ENCODE results near the gene MYO1A. TPM values are rescaled to one million over a fixed set of nuclear protein-coding genes. Genes with fewer than 3 reads are reported as not detected.

MYO1A gene
- total and polyA plus RNA-seq, 10 of the 15 experiments (the other 5 are each of a cell fraction or from before 2014, with no cell fraction given) = 0.01 to 0.34 (median 0.15) TPM; not detected in 2

GRCh38 chr12:56998981-56999380 lies 50.9 kb downstream of the MYO1A start (continued):
- TF ChIP-seq NFYA (IDR thresholded peaks at IDR 0.05; ENCODE audit: borderline replicate concordance, low read depth, low read length) (no peak), REST (IDR thresholded peaks at IDR 0.05; ENCODE audit: low read depth, low read length) (no peak), ELK1 (IDR thresholded peaks at IDR 0.05; ENCODE audit: low read depth, low read length) (no peak), TAF1 (IDR thresholded peaks at IDR 0.05; ENCODE audit: borderline replicate concordance, low read depth, low read length) (no peak), EGR1 (IDR thresholded peaks at IDR 0.05; ENCODE audit: borderline replicate concordance in 1 of 2, low read depth in 2 of 2, low read length in 2 of 2) (0 out of 3 replicates have a peak, but pooled peaks of 1 of the 2 experiments have one; percentile 27), BMI1 (IDR thresholded peaks at IDR 0.05; ENCODE audit: borderline replicate concordance) (no peak), CBX3 (IDR thresholded peaks at IDR 0.05; ENCODE audit: borderline replicate concordance, low read depth) (no peak), SMAD5 (IDR thresholded peaks at IDR 0.05; ENCODE audit: low read depth) (no peak), SUZ12 (IDR thresholded peaks at IDR 0.05; ENCODE audit: unreplicated experiment) (no peak), ZNF274 (IDR thresholded peaks at IDR 0.05; ENCODE audit: insufficient read depth, insufficient read length) (no peak), NFYB (IDR thresholded peaks at IDR 0.05; ENCODE audit: insufficient read depth, low read depth, low read length) (no peak), GABPA (IDR thresholded peaks at IDR 0.05; ENCODE audit: low read depth) (no peak), SIN3A (IDR thresholded peaks at IDR 0.05; ENCODE audit: low read depth, low read length) (no peak), NR2F1 (conservative IDR thresholded peaks at IDR 0.05) (no peak), ZZZ3 (IDR thresholded peaks at IDR 0.05; ENCODE audit: control insufficient read depth, insufficient read length, low read depth) (no peak), FOS (IDR thresholded peaks at IDR 0.05; ENCODE audit: borderline replicate concordance, extremely low read depth, insufficient read length) (no peak), NR2C2 (IDR thresholded peaks at IDR 0.05; ENCODE audit: borderline replicate concordance, control insufficient read depth, insufficient read length, low read depth) (no peak), CREM (IDR thresholded peaks at IDR 0.05; ENCODE audit: low read depth) (peak; percentile 64), PML (IDR thresholded peaks at IDR 0.05; ENCODE audit: low read length) (no peak), MTA2 (IDR thresholded peaks at IDR 0.05; ENCODE audit: low read depth) (peak; percentile 68), ZBED1 (IDR thresholded peaks at IDR 0.05; ENCODE audit: borderline replicate concordance) (no peak), NR2C1 (IDR thresholded peaks at IDR 0.05) (no peak), ZNF217 (IDR thresholded peaks at IDR 0.05) (no peak)
- TF ChIP-seq, protein P1, sequence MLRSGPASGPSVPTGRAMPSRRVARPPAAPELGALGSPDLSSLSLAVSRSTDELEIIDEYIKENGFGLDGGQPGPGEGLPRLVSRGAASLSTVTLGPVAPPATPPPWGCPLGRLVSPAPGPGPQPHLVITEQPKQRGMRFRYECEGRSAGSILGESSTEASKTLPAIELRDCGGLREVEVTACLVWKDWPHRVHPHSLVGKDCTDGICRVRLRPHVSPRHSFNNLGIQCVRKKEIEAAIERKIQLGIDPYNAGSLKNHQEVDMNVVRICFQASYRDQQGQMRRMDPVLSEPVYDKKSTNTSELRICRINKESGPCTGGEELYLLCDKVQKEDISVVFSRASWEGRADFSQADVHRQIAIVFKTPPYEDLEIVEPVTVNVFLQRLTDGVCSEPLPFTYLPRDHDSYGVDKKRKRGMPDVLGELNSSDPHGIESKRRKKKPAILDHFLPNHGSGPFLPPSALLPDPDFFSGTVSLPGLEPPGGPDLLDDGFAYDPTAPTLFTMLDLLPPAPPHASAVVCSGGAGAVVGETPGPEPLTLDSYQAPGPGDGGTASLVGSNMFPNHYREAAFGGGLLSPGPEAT (IDR thresholded peaks at IDR 0.05; ENCODE audit: low read depth) = peak; percentile 69; the same call in 1 of the 2 replicates

All from GM12878 (cell line).